GM19463 (cell line): ENCODE measurements around the gene RAB3IL1.

Experiments
- ATAC-seq: cut with Tn5 transposase; IDR thresholded peaks from one replicate; pipeline ENCODE4 v1.9.1; 2021; ENCODE audit warnings: mild to moderate bottlenecking, moderate library complexity; ENCODE audit not compliant: unreplicated experiment

The RAB3IL1 gene

DNA sequence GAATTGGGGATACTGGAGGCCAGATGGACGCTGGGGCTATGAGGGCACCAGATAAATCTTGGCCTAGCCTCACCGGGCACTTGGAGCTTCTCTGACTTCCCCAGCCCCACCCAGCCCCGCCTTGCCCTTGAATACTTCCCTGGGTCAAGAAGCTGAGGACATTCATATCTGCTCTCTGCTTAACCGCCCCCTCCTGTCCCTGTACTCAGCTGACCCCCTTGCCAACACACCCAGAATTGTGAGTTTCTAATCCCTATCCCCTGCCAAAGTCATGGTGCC, 48.0 kb downstream of the RAB3IL1 start:
- no peak for ATAC-seq

DNA sequence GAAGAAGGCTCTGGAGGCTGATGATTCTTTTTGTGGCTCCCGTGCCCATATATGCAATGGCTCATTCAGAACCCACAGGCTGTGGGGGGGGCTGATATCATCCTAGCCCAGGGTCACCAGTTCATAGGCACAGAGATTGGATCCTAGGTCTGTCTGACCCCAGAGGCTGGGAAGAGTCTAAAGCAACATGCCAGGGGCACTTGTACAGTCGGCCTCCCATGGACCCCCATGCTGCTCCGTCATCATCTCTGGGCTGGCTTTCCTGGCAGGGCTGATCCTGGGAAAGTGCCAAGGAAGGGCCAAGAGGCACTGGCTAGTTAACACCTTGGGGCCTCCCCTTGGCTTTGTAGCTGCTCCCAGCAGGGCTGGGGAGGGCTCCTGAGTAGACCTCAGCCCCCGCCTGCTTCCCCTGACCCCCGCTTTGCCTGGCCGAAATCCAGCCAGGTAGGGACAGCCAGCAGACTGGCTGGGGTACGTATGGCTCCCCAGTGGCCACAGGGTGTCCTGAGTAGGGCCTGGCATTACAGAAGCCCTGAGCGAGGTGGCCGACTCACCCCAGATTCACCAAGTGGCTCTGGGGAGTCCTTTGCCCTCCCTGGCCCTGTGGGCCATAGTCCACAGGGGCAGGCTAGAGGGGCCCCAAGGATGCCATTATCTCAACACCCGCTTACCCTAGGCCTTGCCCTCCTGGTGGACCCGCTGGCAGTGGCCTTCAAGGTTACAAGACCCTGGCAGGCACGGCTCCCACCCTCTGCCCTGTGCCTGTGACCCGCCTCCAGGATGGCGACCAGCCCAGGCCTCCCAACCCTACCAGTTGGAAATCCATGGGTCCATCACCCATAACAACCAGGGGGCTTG, 48.6 kb downstream of the RAB3IL1 start:
- no peak for ATAC-seq

DNA sequence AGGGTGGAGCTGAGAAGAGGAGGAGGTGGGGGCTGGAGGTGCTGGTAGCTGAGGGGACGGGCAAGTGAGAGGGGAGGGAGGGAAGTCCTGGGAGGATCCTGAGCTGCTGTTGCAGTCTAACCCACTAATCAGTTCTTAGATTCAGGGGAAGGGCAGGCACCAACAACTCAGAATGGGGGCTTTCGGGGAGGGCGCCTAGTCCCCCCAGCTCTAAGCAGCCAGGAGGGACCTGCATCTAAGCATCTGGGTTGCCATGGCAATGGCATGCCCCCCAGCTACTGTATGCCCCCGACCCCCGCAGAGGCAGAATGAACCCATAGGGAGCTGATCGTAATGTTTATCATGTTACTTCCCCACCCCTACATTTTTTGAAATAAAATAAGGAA, 50.4 kb downstream of the RAB3IL1 start:
- no peak for ATAC-seq

DNA sequence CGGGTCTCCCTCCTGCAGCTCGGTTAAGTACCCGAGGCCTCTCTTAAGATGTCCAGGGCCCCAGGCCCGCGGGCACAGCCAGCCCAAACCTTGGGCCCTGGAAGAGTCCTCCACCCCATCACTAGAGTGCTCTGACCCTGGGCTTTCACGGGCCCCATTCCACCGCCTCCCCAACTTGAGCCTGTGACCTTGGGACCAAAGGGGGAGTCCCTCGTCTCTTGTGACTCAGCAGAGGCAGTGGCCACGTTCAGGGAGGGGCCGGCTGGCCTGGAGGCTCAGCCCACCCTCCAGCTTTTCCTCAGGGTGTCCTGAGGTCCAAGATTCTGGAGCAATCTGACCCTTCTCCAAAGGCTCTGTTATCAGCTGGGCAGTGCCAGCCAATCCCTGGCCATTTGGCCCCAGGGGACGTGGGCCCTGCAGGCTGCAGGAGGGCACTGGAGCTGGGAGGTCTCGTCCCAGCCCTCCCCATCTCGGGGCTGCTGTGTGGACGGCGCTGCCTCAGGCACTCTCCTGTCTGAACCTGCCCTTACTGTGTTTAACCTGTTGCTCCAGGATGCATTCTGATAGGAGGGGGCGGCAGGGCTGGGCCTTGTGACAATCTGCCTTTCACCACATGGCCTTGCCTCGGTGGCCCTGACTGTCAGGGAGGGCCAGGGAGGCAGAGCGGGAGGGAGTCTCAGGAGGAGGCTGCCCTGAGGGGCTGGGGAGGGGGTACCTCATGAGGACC, 51.0 kb downstream of the RAB3IL1 start:
- ATAC-seq = no peak

DNA sequence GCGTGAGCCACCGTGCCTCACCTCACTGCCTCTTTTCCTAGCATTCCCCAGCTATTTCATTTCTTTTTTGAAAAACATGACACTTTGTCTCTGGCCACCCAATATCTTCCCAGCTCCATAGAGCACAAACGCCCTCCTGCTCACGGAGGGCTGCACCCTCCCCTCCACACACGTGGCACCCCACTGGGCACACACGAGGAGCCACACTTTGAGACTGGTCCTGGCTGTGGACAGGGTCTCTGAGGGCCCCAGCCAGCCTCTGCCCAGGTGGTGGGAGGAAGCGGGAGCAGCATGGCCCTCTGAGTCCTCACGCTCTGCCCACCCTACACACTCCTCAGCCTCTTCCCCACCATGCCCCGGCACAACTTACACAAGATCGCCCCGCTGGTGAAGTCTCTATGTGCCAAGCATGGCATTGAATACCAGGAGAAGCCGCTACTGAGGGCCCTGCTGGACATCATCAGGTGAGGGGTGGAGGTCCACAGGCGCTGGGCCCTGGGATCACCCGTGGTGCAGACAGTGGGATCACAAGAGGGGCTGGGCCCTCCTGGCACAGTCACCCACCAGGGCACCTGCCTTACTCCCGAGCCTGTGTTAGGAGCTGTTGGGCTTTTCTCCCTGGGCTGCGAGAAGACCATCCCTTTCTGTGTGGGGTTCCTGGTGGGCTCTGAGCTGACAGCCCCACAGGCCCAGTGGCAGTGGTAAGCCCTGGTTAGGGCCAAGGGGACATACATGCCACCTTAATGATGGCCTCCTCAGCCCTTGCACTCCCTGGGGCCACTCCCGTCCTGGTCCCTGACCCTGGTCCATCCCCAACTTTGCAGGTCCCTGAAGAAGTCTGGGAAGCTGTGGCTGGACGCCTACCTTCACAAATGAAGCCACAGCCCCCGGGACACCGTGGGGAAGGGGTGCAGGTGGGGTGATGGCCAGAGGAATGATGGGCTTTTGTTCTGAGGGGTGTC, 52.3 kb downstream of the RAB3IL1 start:
- ATAC-seq = no peak

DNA sequence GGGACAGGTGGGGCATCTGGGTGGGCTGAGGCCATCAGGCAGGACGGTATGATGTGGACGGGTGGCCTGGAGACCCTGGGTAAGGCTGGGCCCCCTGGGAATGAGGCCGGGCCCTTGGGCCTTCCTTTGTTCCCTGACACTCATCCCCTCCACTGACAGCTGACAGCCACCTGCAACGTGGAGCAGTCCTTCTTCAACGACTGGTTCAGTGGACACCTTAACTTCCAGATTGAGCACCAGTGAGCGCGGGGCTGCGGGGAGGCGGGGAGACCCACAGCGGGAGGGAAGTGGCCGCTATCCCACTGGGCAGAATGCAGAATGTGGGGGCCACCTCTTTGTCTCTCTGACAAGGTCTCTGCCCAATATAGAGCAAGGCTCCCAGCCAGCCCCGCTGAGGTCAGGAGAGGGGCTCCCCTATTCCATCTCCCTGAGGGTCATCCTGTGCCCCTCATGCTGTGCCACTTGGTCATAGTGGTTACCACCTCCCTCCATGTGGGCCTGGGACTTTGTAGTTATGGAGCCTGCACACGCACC, 53.8 kb downstream of the RAB3IL1 start:
- ATAC-seq = no peak

DNA sequence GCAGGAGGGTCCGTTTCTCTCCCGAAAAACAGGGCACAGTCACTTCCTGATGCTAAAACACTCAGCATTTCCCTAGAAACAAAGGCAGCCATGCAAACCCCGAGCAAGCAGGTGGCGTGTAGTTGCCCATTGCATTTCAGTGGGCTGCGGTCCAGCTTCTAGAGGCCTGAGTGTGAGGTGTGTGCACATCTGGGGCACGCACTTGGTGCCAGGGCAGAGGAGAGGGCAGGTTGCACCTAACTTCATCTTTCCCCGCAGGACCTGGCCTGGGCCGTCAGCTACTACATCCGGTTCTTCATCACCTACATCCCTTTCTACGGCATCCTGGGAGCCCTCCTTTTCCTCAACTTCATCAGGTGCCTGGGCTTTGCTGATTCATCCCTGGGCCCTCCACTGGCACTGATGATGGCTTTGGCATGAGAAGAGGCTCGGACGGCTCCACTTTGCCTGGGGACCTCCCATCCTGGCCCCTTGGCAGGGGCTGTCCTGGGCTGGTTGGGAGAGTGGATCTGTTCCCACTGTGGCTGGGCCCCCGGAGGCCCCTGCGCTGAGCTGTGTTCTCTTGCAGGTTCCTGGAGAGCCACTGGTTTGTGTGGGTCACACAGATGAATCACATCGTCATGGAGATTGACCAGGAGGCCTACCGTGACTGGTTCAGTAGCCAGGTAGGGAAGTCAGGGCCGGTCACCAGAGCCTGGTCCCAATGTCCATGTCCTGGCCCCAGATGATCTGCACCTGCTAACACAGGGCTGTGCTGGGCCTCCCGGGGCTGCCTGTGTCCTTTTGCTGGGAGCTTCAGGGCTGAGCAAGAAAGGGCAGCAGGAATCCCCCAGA, 54.4 kb downstream of the RAB3IL1 start:
- no peak for ATAC-seq

DNA sequence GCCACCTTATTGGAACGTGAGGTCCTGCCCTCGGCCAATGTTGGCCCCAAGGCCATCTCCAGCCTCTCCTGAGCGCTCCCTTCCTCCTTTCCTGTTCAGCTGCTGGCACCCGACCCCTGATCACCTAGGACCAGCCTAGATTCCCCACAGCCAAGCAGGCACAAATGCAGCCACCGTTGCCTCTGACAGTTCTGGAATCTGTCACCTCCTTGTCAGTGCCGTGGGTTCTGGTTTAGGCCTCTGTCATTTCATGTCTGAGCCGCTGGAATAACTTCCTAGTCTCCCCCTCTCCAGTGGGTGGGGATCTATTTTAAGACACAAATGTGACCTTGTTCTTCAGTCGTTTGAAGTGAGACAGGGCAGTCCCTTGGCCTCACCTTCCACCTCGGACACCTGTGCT, 55.7 kb downstream of the RAB3IL1 start:
- ATAC-seq = no peak

DNA sequence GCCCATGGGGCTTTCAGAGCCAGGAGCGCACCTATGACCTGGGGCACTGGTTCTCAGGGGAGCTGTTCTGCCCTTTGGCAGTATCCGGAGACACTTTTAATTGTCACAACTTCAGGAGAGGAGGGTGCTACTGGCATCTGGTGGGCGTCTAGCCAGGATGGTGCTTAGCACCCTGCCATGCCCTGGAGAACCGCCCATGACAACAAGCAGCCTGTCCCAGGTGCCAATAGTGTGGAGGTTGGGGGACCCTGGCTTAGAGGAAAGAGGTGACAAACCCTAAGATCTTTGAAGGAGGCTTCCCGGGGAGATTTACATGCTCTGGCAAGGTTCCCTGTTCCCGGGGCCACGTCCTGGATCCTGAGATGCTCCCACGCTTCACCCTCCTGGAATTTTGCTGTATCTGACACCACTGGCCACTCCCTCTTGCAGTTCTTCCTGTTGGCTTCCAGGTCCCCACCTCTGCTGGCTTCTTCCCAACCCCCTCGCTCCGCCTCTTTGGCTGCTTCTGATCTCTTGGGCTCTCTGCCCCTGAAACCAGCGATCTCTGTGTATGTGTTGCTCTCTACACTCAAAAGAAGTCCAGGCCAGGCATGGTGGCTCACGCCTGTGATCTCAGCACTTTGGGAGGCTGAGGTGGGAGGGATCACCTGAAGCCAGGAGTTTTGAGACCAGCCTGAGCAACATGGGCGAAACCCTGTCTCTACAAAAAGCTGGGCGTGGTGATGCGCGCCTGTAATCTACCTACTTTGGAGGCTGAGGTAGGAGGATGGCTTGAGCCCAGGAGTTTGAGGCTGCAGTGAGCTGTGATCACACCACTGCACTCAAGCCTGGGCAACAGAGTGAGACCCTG, 57.1 kb downstream of the RAB3IL1 start:
- no peak for ATAC-seq

DNA sequence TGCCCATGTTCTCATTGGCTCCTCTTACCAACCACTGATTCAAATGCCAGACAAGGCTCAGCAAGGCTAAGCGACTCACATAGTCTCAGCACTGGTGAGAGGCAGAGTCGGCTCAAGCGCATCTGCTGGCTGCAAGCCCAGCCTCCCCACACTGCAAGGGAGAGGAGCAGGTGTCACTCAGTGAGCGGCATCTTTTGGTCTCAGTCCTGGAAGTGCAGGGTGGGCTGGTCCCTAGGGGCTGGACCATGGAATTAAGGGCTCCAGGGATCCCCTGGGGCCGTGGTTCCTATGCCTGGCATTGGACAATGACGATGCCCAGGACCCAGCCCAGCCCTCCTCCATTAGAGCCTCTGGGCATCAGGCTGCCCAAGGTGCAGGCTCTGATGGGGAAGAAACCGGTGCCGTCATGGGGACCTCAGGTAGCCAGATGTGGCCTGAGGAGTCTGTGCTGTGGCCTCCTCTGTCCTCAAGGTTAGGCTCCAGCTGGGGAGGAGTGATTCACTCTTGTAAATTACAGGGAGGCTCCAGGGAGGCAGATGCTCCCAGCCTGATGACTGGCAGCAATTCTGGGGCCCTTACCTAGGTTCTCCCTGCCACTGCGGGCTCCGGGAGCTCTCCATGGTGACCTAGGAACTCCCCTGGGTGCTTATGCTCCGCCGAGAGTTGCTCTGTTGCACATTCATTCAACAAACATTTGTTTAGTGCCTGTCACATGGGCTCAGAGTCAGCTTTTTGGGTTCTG, 61.3 kb downstream of the RAB3IL1 start:
- ATAC-seq = no peak

DNA sequence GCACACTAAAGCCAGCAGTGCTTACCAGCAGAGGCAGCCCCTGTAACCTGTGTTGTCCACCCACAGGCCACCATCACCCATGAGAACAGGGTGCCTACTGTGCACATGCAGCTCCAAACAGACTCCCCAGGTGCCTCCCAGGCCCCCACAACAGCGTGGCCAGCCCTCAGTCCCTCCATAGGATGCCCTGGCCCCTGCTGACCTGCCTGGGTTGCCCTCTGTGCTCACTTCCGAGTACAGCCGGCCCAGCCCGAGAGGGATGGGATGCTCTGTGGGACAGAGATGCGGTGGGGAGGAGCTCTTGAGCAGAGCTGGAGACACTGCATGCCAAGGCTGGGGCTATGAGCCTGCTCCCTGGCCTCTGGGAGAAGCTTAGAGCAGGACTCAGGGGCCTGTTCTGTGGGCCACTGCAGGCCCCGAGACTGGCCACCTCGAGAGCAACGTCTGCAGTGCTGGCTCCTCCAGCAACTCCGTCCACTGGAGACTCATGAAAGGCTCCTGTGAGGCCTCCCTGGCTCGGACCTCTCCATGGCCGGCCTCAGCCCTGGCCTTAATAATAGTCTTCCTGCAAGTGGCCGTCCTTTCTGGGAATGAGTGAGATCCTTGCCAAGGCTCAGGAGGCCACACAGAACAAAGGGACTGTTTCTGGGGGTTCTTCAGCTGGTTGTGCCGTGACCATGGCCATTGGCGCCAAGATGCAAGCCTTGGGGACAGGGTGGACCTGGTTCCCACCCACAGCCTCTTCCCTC, 62.2 kb downstream of the RAB3IL1 start:
- ATAC-seq = no peak

DNA sequence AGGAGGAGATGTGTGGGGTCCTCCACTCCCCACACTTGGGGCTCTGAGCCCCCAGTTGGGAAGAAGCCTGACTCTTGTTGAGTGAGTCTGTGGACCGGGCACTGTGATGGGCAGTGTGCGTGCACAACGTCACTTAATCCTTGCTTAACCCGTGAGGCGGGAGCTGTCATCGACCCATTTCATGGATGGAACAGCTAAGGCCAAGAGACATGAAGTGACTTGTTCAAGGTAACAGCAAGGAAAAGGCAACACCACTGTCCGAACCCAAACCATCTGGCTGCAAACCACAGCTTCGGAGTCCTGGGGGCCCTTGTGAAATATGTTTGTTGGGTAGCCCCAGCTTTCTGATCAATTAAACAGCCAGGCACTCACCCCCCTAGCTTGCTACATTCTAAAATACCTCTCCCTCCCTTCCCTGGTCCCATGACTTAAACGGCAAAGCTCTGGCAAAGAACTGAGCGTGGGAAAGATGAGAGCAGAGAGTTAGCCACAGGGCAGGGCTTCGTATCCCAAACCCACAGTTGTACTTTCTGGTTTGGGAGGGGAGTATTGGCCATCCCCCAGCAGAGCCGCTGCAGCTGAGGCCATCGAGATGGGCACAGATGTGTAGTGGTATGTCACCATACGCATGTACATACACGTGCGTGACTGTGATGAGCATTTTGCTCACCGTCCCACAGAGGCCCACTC, 63.0 kb downstream of the RAB3IL1 start:
- no peak for ATAC-seq

DNA sequence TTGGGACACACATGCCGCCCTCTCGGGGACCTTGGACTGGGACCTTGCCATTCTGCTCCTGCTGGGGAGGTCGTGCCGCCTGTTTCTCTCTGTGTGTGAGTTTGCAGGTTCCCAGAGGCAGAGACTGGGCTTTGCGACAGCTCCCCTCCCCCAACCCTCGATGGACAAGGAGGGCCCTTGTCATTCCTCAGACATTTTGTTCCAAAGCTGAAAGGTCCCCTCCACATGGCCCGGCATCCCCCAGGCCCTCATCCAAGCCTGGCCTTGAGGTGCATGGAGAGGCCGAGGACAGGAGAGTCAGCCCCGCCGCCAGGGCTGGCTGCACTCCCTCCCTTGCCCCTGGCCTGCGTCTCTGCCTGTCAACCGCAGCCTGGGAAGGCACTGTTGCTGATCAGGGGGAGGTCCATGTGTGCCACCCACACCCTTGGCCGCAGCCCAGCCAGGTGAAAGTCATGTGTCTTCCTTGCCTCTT, 63.6 kb downstream of the RAB3IL1 start:
- no peak for ATAC-seq

DNA sequence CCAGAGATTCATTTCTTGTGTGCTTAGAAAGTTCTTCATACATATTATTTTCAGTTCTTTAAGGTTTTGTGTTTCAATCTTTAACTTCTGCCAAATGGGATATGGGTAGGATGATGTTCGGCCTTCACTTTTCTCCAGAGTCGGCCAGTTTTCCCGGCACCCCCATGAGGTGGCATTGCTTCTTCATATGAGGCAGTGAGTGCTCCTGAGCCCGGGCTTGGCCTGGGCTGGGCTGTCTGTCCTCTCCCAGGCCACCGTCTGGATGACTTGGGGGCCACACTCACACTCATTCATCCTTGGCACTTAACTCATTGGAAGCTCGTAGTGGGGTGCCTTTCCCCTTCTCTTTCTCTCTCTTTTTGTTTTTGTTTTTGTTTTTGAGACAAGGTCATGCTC, 65.5 kb downstream of the RAB3IL1 start:
- ATAC-seq = no peak

DNA sequence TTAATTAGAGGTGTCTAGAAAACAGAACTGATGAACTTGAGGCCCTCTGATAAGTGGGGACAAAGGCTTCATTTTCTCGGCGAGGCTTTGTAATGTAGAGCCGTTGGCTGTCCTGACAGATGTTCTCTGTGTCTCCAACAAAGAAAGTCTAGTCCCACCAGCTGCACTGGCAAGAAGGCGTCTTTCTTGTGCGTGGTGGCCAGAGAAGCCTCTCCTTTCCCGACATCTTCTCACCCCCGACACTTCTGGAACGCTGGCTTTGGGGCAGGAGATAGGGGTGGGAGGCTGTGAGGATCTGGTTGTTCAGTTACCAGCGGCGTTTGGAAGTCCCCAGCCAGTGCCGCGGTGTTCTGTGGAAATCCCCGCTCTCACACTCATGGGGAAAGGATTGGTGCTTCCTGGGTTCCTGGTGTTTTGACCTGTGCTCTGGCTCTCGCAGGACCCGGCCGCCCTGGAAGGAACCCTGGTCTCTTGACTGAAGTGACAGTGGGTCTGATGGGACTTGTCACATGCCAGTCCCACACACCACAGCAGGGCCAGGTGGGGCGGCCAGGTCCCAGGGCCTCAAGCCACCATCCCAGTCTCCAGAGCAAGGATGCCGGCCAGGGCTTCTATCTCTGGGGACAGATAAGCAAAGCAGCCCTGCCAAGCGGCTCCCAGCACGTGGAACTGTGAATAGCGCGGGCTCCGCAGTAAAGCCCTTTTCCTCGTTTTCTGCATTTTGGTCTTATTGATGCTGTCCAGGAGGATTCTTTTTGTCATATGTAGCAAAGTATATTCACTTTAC, 66.1 kb downstream of the RAB3IL1 start:
- ATAC-seq = no peak

DNA sequence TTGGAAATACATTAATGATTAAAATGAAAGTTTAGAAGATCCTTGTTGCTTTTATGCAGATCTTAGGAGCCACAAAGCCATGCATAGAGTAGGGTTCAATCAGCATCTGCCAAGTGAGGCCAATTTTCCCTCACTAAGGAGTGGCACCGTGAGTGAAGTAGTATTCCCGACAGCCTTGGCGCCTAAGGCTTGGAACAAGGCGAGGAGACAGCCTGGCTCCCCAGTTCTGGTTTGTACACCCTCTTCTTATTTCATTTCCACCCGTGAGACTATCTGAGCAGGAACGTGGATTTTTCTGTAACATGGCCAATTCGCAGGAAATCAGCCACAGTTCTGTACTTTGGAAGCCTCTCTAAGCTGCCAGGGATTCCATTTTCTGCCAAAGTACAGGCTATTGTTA, 66.7 kb downstream of the RAB3IL1 start:
- ATAC-seq = no peak

DNA sequence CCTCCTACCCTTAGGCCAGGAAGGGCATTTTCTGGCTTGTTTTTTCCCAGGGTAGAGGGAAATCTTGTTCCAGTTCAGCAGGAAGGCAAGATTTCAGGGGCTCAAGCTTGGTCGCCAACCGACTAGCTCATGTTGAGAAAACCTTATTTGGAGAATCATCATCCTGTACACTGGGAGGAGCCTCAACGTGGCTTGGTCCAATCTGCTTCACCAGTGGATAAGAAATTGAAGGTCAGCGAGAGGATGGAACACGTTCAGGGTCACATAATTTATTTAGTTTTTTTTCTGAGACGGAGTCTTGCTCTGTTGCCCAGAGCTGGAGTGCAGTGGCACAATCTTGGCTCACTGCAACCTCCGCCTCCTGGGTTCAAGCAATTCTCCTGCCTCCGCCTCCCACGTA, 68.7 kb downstream of the RAB3IL1 start:
- no peak for ATAC-seq
